Measurements from ENCODE around the gene PEF1.

PEF1 gene

DNA sequence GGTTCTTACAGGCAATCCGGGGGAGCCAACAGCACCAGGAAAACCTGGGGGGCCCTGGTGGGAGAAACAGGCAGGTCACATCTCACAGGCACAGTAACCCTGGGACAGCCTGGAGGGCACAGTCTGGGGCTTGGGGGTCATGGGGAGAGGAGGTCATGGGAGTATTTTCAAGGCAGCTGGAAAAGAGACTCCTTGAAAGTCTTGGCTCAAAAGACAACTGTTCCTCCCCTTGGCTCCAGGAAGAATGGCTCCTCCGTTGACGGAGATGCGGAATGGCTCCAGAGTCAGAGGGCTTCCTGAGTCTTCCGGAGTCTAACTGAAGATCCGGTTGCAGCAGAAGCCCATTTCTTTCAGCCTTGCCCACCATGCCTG is 25.9 kb upstream of the PEF1 start:
- DNase-seq, result no peak

DNA sequence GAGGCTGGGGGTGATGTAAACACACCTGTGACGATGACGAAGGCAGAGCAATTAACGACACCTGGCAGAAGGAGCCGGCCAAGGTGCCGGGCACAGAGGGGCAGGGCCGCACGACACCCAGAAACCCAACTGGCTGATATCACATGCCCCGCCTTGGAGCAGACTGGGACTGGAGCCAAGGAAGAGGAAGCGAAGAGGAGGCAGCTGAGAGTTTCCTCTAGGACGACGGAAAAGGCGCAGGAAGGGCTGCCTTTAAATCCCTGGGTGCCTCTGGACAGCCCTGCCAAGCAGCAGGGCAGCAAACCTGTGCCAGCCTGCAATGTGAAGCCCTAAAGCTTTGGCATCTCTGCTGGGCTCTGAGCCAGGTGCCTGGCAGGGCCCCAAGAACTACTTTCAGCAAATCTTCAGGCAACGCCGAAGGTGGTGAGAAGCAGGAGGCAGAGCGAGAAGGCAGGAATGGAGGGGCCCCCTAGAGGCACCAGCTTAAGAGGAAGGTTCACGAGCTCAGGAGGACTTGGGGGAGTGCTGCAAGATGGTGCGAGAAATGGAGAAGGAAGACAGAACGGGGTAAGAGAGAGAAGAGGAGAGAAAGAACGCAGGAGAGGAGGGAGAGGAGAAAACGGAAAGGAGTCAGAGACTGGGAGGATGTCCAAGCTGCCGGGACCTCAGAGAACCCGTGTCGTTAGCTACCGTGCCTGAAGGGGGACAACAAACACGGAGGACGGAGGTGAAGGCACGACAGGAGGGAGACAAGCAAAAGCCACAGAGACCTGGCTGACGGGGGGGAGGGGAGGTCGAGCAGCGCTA is 25.3 kb upstream of the PEF1 start:
- peak; percentile 23 for DNase-seq

- no peak for DNase-seq
Observed at GRCh38 chr1:31669433-31669785, 24.7 kb upstream of the PEF1 start.

DNA sequence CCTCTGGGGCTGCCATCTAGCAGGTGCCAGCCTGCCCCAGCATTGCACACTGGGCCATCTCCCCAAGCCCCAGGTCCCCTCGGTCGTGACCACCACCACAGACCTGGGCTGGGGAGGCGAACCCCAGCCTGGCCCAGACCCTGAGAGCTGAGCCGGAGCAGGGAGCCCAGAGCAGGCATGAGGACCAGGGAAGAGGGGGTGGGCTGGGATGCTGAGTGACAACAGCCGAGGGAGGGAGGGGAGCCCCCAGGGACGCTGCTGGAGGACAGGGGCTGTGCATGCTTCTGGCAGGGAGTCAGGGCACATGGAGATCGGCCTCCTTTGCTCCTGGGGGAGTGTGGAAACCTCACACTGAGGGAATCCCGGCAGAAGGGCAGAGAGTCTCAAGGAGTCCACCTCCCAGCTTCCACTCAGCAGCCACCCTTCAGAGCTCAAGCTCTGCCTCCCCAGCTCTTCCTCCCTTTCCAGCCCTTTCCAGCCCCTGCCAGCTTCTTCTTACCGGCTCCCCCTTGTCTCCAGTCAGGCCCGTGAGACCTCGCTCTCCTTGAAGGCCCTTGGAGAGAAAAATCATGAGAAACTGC is 23.7 kb upstream of the PEF1 start:
- no peak for DNase-seq

DNA sequence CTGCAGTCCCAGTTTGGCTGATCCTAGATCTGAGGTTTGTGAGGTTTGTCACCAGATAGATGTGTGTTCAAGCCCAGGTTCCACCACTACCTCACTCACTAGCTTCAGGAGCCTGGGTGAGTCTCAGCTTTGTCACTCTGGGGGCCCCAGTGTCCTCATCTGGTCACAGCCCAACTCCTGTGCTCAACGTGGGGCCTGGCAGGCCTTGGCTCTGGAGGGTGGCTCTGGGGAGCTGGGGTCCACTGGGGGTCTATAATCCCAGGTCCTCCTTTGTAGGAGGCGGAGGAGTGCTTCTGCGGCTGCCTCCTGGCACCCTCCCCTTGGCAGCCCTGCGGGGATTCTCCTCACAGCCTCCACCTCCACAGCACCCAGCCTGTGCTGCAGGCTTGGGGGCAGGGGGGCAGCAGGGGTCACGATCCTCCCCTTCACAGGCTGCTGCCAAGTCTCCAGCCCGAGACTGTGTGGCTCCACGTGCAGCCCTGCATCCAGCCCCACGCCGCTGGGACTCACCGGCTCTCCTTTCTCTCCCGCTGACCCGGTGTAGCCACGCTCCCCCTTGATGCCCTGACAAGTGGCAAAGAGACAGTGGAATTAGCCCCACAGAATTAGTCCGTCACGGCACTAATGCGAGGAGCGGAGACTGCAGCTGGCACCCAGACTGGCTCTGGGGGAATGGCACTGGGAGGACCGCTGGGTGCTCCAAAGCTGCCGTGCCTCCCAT is 22.5 kb upstream of the PEF1 start:
- no peak for DNase-seq

DNA sequence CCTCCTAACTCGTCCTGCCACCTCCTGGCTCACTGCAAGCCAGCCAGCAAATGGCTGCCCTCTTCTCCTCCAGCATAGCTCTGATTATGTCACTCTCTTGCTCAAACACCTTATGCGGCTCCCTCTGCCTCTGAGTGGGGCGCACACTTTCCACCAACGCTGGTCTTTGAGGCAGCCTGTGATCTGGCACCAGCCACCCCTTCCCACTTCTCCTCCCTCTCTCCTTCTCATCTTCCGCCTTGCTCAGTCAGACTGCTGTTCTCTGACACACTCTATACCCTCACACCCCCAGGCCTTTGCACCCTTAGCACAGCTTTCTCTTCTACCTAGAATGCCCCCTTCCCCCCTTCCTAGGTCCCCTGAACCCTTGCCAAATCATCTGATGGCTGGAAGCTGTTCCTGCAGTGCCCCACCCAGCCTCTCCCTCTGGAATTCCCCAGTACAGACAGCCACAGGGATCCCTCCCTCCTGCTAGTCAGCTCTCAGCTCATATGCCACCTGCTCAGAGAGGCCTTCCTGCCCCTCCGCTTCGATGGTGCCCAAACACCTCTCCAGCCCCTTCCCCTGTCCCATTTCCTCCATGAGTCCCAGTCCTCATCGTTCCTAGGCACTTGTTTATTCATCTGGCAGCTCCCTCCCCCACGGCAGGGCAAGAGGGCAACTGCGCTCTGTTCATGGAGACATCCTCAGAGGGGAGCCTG is 21.7 kb upstream of the PEF1 start:
- no peak for DNase-seq

DNA sequence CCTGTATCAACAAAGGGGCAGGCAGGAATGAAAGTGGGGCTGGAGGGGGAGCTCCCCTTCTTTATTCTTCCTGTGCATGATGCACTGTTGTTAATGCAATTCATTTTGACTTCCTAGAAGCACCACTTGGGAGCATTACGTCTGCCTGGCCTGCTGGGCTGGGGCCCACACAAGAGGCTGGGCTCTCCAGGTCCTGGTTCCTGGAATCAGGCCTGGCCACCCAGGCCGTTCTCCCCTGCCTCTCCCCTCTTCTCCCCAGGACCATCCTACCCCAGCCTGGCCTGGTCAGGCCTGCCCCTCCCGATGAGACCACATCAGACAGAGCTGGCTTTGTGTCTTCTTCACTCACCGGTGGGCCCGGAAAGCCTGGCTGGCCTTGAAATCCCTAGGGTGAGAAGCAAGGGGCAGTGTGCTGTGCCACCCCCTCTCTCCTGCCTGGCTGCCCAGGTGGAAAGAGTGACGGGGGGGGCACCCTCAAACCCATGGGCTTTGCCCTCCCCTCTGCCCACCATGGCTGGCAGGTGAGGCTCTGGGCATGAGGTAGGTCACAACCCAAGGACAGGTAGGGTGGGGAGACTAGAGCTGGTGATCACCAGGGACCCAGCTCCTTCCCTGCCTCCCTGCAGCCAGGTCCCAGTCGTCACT is 20.7 kb upstream of the PEF1 start:
- no peak for DNase-seq

DNA sequence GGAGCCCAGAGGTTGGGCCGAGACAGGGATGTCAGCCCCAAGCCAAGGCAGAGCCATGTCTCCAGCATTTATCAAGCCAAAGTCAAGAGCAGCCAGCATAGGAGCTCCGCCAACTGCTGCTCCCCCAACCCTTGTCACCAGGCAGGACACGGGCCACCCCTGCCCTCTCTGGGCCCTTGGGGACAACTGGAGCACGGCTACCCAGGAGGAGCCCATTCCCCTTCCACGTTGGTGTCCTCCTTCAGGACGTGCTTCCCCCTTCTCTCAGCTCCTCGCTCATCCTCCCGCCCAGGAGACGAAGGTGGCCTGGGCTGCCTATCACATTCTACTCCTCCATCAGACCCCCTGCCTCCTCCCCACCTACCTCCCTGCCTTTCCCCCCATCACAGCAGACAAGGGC is 19.9 kb upstream of the PEF1 start:
- DNase-seq, result no peak

GRCh38 chr1:31663622-31664452 is 19.2 kb upstream of the PEF1 start:
- peak; percentile 61 for DNase-seq

DNA sequence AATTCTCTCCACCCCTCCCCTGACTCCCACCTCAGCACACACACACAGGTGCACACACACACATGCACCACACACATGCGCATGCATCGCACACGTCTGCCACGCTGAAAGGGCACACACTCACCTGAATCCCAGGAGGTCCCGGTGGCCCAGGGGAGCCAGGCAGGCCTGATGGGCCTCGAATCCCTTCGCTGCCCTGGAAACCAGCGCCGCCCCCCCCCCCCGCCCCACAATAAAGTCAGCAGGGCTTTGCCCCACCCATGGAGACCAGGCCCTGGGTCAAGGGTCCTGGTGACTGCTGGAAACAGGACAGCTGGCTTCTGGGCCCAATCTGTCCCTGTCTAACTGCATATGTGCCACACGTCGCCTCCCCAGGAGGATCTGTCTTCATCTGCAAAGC is 17.8 kb upstream of the PEF1 start:
- no peak for DNase-seq

DNA sequence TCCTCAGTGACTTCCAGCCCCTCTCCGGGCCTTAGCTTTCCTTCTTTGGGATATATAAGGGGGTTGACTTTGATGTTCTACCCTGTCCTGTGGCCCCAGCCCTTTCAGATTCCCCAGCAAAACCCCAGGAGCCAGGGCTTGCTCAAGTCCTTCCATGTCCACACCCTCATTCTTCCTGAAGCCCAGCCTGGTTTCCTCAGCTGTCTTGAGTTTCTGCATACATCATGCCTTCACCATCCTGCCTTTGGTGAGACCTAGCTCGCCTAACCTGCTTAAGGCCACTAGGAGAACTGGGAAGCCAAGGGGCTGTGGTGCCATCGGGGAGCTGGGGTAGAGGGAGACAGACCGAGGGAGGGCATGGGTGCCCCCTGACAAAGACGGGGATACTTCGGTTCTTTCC is 17.2 kb upstream of the PEF1 start:
- DNase-seq, result no peak

- no peak for DNase-seq
Observed at GRCh38 chr1:31660871-31661455, 16.3 kb upstream of the PEF1 start.

GRCh38 chr1:31659889-31660288 is 15.2 kb upstream of the PEF1 start:
- no peak for DNase-seq

DNA sequence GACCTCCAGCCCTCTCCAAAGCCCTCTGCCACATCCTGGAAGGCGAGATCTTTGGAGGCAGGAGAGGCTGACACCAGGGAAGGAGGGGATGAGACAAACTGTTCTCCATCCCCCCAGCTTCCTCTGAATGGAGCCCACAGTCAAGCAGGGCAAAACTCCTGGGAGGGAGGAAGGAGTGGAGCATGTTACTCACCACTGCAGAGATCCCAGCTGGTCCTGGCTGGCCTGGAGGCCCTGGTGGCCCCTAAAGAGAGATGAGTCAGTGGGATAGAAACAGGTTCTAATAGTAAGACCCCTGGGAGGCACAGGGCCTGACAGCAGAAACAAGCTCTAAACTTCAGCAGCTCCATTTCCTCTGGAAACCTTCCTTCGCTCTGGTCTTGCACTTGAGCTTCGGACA is 14.0 kb upstream of the PEF1 start:
- DNase-seq, result no peak

- no peak for DNase-seq
Observed at GRCh38 chr1:31657972-31658510, 13.4 kb upstream of the PEF1 start.

- DNase-seq, result no peak
Observed at GRCh38 chr1:31657020-31657804, 12.5 kb upstream of the PEF1 start.

- no peak for DNase-seq
Observed at GRCh38 chr1:31655756-31656155, 11.1 kb upstream of the PEF1 start.

DNA sequence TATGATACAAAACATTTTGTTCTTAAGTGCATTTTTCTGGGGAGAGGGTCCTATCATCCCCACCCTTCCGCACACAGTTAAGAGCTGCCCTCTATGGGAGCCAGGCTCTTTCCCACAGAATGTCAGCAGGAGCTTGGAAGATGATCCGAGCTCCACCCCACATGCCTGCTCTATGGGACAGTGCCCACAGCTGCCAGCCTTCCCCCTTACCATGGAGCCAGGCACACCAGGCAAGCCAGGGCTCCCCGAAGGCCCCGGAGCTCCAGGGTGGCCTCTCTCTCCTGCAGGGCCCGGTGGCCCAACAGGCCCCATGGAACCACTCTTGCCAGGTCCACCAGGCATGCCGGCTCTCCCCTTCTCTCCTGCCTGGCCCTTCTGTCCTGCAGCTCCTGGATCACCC is 10.4 kb upstream of the PEF1 start:
- no peak for DNase-seq

DNA sequence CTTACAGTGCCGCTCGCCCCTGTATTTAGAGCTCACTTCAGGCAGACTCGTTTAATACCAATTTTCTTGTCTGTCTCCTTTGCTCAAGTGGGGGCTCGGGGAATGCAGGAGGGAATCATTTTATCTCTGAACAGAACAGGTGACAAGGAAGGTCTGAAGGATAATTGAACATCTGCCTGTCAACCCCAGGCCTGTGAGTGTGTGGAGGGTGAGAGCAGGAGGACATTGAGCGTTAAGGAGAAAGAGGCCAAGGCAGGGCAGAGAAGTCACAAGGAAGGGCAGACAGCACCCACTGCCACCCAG is 9.7 kb upstream of the PEF1 start:
- no peak for DNase-seq

DNA sequence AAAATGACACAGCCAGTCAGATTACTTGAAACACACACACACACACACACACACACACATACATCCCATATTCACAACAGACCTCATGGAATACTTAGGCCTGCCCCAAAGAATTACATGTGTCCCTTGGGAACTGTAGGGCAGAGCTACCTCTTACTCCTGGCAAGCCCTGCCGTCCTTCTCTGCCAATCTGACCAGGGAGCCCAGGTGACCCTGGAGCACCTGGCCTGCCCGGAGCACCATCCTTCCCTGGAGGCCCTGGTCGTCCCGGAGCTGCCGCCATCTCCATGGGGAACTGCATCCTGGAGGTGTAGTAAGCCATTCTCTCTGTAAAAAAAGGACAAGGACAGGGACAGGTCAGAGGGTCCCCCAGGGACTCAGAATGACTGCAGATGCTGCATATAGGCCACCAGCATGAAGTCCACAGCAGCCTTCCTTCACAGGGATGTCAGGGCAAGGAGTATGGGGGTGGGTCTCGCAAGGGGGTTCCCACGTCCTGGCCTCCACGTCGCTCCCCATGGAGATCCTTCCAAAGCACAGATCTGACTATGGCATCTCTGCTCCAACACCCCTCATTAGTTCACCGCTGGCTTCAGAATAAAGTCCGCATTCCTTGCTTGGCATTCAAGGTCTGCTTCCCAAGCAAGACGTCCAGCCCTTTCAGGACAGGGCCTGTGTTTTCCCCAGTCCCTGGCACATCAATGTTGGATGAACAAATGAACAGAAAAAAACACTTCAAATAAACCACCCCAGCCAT is 9.2 kb upstream of the PEF1 start:
- no peak for DNase-seq
